Neuronal stem cell (in vitro differentiated cells): ENCODE measurements around the gene MRPL53.
A peak's percentile ranks its signal among the peaks of the same experiment; 100 is the strongest.

Source experiments
- DNase-seq: peaks from one replicate; pipeline ENCODE4 v3.0.0-alpha.2; 2013; ENCODE audit warnings: low spot score
- H2AFZ ChIP-seq: one replicate; pipeline ENCODE4 v1.6.1; 2013; ENCODE audit warnings: mild to moderate bottlenecking, low read length, inconsistent platforms
- H2AK5ac ChIP-seq: 2 replicates; pipeline ENCODE4 v1.6.1; 2013; ENCODE audit warnings: low read depth, mild to moderate bottlenecking, inconsistent platforms, low read length, moderate library complexity, mixed read lengths
- H2BK120ac ChIP-seq: 2 replicates; pipeline ENCODE4 v1.6.1; 2013; ENCODE audit warnings: low read depth, mild to moderate bottlenecking, inconsistent platforms, low read length, moderate library complexity, mixed read lengths
- H2BK12ac ChIP-seq: one replicate; pipeline ENCODE4 v1.6.1; 2013; ENCODE audit warnings: low read length, inconsistent platforms
- H2BK15ac ChIP-seq: 2 replicates; pipeline ENCODE4 v1.6.1; 2013; ENCODE audit warnings: mild to moderate bottlenecking, low read length, inconsistent platforms, mixed read lengths
- H2BK5ac ChIP-seq: one replicate; pipeline ENCODE4 v1.6.1; 2013; ENCODE audit warnings: inconsistent platforms, mild to moderate bottlenecking, low read length, moderate library complexity
- H3K14ac ChIP-seq: one replicate; pipeline ENCODE4 v1.6.1; 2013; ENCODE audit warnings: low read length, inconsistent platforms
- H3K18ac ChIP-seq: 2 replicates; pipeline ENCODE4 v1.6.1; 2013; ENCODE audit warnings: low read length, inconsistent platforms
- H3K23ac ChIP-seq: 2 replicates; pipeline ENCODE4 v1.6.1; 2013; ENCODE audit warnings: low read depth, mild to moderate bottlenecking, mixed read lengths, low read length, inconsistent platforms; ENCODE audit not compliant: poor library complexity
- H3K27ac ChIP-seq: replicated peaks from 3 replicates; pipeline ENCODE4 v1.5.1; 2013; ENCODE audit warnings: low read length, inconsistent platforms
- H3K27me3 ChIP-seq, 3 experiments: 2 replicates each; pipeline ENCODE4 v1.6.1; 2013; ENCODE audit warnings: low read length in 3 of 3, mild to moderate bottlenecking in 2 of 3, inconsistent platforms in 1 of 3, low read depth in 1 of 3, mixed read lengths in 1 of 3, moderate library complexity in 1 of 3; ENCODE audit not compliant: control insufficient read depth in 3 of 3, insufficient read depth in 3 of 3
- H3K36me3 ChIP-seq, 2 donors: replicated peaks in 1 of 2; 2 replicates each; pipeline ENCODE4 v1.6.1; 2013; ENCODE audit warnings: low read length in 2 of 2; ENCODE audit not compliant: control insufficient read depth in 2 of 2, insufficient read depth in 2 of 2
- H3K4ac ChIP-seq: 2 replicates; pipeline ENCODE4 v1.6.1; 2013; ENCODE audit warnings: inconsistent platforms, mild to moderate bottlenecking, low read length, moderate library complexity
- H3K4me1 ChIP-seq, 2 donors: 1 replicate in 1 of 2; 2 replicates in 1 of 2; pipeline ENCODE4 v1.6.1; 2013; ENCODE audit warnings: low read length in 2 of 2, low read depth in 1 of 2; ENCODE audit not compliant: control insufficient read depth in 2 of 2, insufficient read depth in 1 of 2
- H3K4me2 ChIP-seq: one replicate; pipeline ENCODE4 v1.6.1; 2013; ENCODE audit warnings: mild to moderate bottlenecking, low read length, inconsistent platforms; ENCODE audit not compliant: insufficient read depth, poor library complexity, severe bottlenecking
- H3K4me3 ChIP-seq, 2 donors: 2 replicates each; pipeline ENCODE4 v1.5.1; 2013; ENCODE audit warnings: low read length in 2 of 2, mild to moderate bottlenecking in 2 of 2, inconsistent platforms in 1 of 2, moderate library complexity in 1 of 2
- H3K79me1 ChIP-seq: one replicate; pipeline ENCODE4 v1.6.1; 2013; ENCODE audit warnings: low read depth, mild to moderate bottlenecking, inconsistent platforms, low read length, moderate library complexity
- H3K9ac ChIP-seq: one replicate; pipeline ENCODE4 v1.6.1; 2013; ENCODE audit warnings: mild to moderate bottlenecking, low read depth, low read length, inconsistent platforms; ENCODE audit not compliant: poor library complexity
- H3K9me3 ChIP-seq, 2 donors: replicated peaks in 1 of 2; 2 replicates each; pipeline versions ENCODE3 to v1.6.1; 2013; ENCODE audit warnings: low read length in 2 of 2, mild to moderate bottlenecking in 2 of 2, inconsistent platforms in 1 of 2, low read depth in 1 of 2, mixed read lengths in 1 of 2, moderate library complexity in 1 of 2; ENCODE audit not compliant: control insufficient read depth in 2 of 2, insufficient read depth in 1 of 2
- H4K8ac ChIP-seq: one replicate; pipeline ENCODE4 v1.6.1; 2013; ENCODE audit warnings: low read depth, mild to moderate bottlenecking, inconsistent platforms, low read length, moderate library complexity
- H4K91ac ChIP-seq: one replicate; pipeline ENCODE4 v1.6.1; 2013; ENCODE audit warnings: low read length, low read depth, mild to moderate bottlenecking, inconsistent platforms; ENCODE audit not compliant: poor library complexity
- WGBS, 2 donors: extraction: QIAGEN DNeasy Blood & Tissue Kit; methylation state at CpG; one replicate each; pipeline ENCODE4 v1.1.7; 2013; ENCODE audit warnings: missing lambda C conversion rate in 2 of 2, mixed read lengths in 1 of 2; ENCODE audit not compliant: insufficient read length in 2 of 2, insufficient replicate concordance in 1 of 2; ENCODE audit errors: extremely low coverage in 2 of 2; 5-methylcytosine and 5-hydroxymethylcytosine counted together

MRPL53 gene

GRCh38 chr2:74512744-74513604 lies 40.5 kb upstream of the MRPL53 start:
- H2BK120ac ChIP-seq, result no peak overlapping the region
- H3K18ac ChIP-seq, result peak overlapping the region; percentile 9

GRCh38 chr2:74511104-74511989 lies 38.9 kb upstream of the MRPL53 start:
- H4K8ac ChIP-seq, result no peak overlapping the region
- H3K9ac ChIP-seq, result no peak overlapping the region
- no peak overlapping the region for H3K4me3 ChIP-seq
- H3K4ac ChIP-seq, result no peak overlapping the region
- no peak overlapping the region for H4K91ac ChIP-seq
- no peak overlapping the region for H2AK5ac ChIP-seq
- H3K4me1 ChIP-seq, result peaks cover 8 to 10% of the 10 kb centered on the region in 2 donors
- DNase-seq, result no peak
- H2BK5ac ChIP-seq, result no peak overlapping the region
- no peak overlapping the region for H2BK120ac ChIP-seq
- no CpG with 5 or more reads among the region's 11 CpGs for WGBS, 2 donors
- H2BK15ac ChIP-seq, result no peak overlapping the region
- no peak overlapping the region for H3K23ac ChIP-seq
- no peak overlapping the region for H2AFZ ChIP-seq
- H2BK12ac ChIP-seq, result no peak overlapping the region
- peaks cover 0 to 5% of the 10 kb centered on the region in 2 donors for H3K36me3 ChIP-seq
- no peak overlapping the region for H3K14ac ChIP-seq
- H3K79me1 ChIP-seq, result no peaks in the 10 kb centered on the region
- H3K27me3 ChIP-seq, result peaks cover 43 to 79% (median 79%) of the 10 kb centered on the region in 3 experiments
- H3K27ac ChIP-seq, result no peak overlapping the region
- H3K4me2 ChIP-seq, result no peak overlapping the region
- no peak overlapping the region for H3K18ac ChIP-seq
- H3K9me3 ChIP-seq, result peaks cover 0 to 6% of the 10 kb centered on the region in 2 donors

More at GRCh38 chr2:74512744-74513604, 40.5 kb upstream of the MRPL53 start:
- DNase-seq, result no peak
- Histone ChIP-seq H3K27ac (no peak overlapping the region), H3K14ac (no peak overlapping the region), H3K36me3 (no peaks in the 10 kb centered on the region), H3K9ac (no peak overlapping the region), H2BK12ac (no peak overlapping the region), H3K4me1 (peaks cover 2 to 4% of the 10 kb centered on the region in 2 donors), H2AK5ac (no peak overlapping the region), H3K9me3 (peaks cover 3 to 14% of the 10 kb centered on the region in 2 donors), H3K4me2 (no peak overlapping the region), H4K8ac (no peak overlapping the region), H3K23ac (no peak overlapping the region), H3K4me3 (no peak overlapping the region), H2BK5ac (no peak overlapping the region), H2BK15ac (no peak overlapping the region), H3K27me3 (peaks cover 48 to 94% (median 92%) of the 10 kb centered on the region in 3 experiments), H4K91ac (no peak overlapping the region), H3K79me1 (no peaks in the 10 kb centered on the region), H3K4ac (no peak overlapping the region), H2AFZ (no peak overlapping the region)
- WGBS, 2 donors, result no CpG with 5 or more reads among the region's 36 CpGs

GRCh38 chr2:74510272-74510671 lies 37.8 kb upstream of the MRPL53 start:
- Histone ChIP-seq H2BK15ac (no peak overlapping the region), H4K91ac (no peak overlapping the region), H3K4me2 (no peak overlapping the region), H3K36me3 (peaks cover 6 to 13% of the 10 kb centered on the region in 2 donors), H3K4me1 (peaks cover 8 to 9% of the 10 kb centered on the region in 2 donors), H2BK120ac (no peak overlapping the region), H3K23ac (no peak overlapping the region), H2AFZ (no peak overlapping the region), H3K9ac (peak overlapping the region; percentile 27), H3K27ac (no peak overlapping the region), H3K18ac (no peak overlapping the region), H3K27me3 (peaks cover 32 to 75% (median 68%) of the 10 kb centered on the region in 3 experiments), H2AK5ac (no peak overlapping the region), H4K8ac (no peak overlapping the region), H3K4ac (no peak overlapping the region), H3K14ac (no peak overlapping the region), H2BK5ac (no peak overlapping the region), H3K79me1 (peaks cover 3% of the 10 kb centered on the region), H2BK12ac (no peak overlapping the region), H3K4me3 (no peak overlapping the region), H3K9me3 (peaks cover 0 to 4% of the 10 kb centered on the region in 2 donors)
- DNase-seq, result no peak
- WGBS, 2 donors, result no CpG with 5 or more reads among the region's 4 CpGs
